Activated CD8-positive, alpha-beta memory T cell treated with anti-CD3 and anti-CD28 coated beads for 36 hours (primary cell): ENCODE results near the gene DKK3. TPM values are rescaled to one million over a fixed set of nuclear protein-coding genes. Genes with fewer than 3 reads are reported as not detected.

ENCODE experiments used
- CTCF ChIA-PET: fragments of 350-600 bp; sonication (Branson Sonifier 250); formaldehyde crosslinking; loops from one replicate; lab custom pipeline; 2021; ENCODE audit warnings: antibody characterized with exemption; lab: Charles Lee
- POLR2A ChIA-PET: fragments of 350-600 bp; sonication (Branson Sonifier 250); formaldehyde crosslinking; loops from one replicate; lab custom pipeline; 2021; ENCODE audit warnings: antibody characterized with exemption; lab: Charles Lee
- total RNA-seq, 2 experiments: library from RNA; stranded (reverse); gene quantifications; one replicate each; pipeline ENCODE4 v1.2.3, GENCODE V29; 2021

The DKK3 gene
- total RNA-seq, 2 experiments from 2014 or later = 0.17 to 0.23 TPM

DNA sequence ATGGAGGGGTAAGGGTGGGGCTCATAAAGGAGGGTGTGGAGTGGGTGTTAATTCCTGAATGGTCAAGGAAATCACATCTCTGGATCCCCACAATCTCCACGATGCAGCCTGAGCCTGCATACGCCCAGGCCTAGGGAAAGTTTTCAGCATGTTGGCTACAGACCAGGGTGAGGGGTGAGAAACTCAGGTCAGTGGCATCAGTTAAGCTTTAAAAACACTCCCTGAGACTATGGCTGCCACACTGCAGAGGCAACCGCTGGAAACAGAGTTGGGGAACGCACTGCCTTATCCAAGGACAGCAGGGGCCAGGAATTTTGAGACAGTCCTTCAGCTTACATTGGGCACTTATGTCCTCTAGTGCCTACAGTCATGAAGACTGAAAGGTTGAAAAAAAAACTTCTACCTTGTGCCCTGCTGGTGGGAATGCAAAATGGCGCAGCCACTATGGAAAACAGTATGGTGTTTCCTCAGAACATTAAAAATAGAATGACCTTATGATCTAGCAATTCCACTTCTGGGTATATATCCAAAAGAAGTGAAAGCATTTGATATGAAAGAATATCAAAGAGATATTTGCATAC, 19.7 kb downstream of the DKK3 start:
- POLR2A ChIA-PET = no interaction called here
- CTCF ChIA-PET = no interaction called here

DNA sequence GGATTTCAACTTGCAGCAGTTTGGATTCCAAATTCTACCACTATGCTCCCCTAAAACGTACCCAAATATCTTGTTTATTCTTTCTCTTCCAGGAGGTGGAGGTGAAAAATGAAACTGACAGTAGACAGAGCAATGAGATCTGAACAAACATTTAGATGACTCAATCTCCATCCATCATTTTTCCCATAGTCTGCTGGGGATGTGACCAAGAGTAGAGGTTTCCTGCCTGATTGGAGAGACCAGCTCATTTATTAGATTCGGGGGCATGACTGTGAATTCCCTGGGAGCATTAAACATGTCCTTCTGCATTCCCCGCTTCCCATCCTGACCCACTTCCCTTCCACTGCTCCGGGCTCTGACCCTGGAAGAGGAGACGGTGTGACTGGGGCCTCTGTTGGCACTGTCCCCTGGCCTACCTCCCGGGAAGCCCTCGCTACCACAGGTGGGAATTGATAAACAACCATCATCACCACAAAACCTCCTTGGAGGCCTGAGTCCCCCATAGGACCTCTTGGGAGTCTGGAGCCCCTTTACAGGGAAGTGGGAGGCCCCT, 20.3 kb downstream of the DKK3 start:
- ChIA-PET POLR2A (no interaction called here), CTCF (no interaction called here)

DNA sequence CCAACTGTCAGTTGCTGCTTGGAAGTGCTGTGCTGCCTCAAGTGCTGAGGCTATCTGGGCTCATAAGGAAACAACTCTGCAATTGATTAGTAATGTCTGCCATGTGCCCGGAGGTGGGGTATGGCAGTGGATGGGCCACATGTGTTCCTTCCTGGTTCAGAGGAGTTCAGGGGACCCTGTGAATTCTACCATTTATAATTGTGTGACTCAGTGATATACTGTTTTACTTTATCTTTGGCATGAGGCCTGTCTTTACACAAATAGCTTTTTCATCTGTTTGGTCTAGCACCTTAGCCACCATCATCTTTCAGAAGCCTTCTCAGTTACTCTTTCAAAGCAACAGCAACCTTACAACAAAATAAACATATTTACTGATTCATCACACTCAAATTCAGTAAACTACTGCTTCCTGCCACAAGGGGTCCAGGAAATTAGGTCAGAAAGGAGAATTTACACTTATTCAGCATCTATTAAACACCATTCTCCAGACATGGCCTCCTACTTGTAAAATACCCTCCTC, 20.9 kb downstream of the DKK3 start:
- POLR2A ChIA-PET = no interaction called here

DNA sequence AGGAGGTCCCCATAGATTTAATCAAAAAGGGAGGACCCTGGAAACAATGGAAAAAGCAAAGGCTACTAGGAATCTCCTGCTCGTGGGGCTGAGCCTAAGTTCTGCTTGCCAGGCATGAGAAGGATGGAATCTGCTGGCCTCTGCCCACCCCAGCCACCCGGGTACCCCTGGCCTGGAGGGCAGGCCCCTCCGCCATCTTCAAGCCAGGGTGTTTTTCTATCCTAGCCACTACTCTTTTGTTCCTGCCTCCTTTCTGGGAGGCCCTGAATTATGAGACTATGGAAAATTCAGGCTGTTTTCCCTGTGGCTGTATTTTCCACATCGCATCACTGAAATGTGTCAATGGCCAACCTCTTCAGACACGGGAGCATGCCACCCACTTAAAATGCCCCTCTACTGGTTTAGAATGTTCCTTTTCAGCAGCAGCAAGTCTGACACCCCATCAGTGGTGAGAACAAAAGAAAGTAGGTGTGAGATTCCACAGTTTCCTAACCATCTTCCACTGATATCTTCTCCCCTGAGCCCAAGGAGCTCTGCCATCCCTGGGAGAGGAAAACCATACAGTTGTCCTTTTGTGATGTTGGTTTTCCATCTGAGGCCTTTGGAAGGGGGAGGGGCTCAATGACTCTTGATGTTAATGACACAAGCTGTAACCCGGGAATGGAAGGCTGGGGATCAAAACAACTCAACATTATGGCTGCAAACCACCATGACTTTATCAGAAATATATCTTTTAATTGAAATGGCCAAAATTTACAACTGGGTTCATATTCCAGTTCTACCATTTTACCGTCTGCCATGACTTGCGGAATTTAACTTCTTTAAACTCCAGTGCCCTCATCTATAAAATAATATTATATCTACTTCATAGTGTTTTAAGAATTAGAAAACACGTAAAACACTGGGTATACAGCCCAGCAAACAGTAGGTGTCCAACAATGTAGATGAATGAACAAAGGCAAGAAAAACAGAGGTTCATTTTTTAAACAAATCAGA, 22.2 kb downstream of the DKK3 start:
- ChIA-PET POLR2A (no interaction called here), CTCF (no interaction called here)

More for the DNA sequence above, 20.9 kb downstream of the DKK3 start:
- CTCF ChIA-PET = no interaction called here

DNA sequence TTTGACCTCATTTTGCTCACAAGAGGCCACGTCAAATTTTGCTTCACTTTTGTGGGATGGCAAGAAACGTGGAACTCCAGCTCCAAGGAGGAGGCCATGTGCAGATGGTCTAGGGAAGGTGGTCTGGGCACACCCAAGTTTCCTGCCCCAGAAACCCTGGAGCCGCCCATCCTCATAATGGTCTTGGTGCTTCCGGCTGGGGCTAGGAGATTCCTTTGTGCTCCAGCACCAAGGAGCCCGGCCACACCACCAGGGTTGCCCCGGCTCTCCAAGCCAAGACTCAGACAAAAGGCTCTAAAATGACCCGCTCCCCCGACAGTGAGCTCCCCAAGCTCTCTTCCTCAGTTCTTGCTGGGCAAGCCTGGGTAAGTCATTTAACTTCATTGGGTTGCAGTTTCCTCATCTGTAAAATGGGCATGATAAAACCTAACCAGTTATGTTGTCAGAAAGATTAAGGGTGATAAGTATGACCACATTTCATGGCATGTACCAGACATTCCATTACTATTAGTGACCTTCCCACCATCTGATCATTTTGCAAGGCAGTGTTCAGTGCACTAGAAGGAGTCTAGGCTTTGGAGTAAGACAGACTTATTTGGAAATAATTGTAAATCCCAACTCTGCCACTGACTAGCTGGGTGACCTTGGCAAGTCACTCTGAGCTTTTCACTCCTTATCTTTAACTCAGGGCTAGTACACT, 23.3 kb downstream of the DKK3 start:
- POLR2A ChIA-PET = no interaction called here

DNA sequence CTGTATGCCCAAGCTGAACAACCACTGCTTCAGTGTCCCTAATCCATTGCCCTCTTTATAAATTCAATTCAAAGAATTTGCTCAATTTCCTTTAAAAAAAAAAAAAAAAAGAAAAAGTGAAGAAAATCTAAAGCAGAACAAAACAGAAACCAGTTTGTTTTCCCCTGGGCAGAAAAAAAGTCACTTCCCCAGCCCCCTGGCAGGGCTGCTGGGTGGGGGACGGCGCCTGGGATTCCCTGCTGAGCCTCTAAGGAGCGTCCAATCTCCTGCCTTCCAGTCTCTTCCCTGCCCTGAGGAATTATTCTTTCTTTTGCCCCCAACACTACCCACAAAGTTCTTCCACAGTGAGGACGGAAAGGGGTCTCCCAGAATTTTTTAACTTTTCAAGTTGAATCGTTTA, 23.9 kb downstream of the DKK3 start:
- CTCF ChIA-PET = no interaction called here
- POLR2A ChIA-PET = no interaction called here

More for the DNA sequence above, 23.3 kb downstream of the DKK3 start:
- CTCF ChIA-PET = no interaction called here

DNA sequence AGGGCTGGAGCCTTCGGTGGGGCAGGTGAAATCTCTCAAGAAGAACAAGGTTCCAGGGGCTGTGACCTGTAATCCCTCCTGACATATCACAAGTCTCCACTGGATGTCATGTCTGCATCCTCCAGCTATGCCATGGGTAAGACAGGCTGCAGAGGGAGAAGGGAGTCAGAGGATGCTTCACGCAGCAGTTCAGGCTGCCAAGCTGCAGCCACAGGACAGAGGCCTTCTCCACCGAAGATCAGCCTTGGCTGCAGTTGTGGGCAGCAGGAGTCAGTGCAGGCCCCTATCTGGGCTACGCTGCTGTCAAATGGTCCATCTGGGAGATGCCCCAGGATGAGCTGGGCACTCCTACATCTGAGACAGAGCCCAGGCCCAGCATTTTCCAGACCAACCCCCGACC, 25.0 kb downstream of the DKK3 start:
- ChIA-PET POLR2A (no interaction called here), CTCF (no interaction called here)

DNA sequence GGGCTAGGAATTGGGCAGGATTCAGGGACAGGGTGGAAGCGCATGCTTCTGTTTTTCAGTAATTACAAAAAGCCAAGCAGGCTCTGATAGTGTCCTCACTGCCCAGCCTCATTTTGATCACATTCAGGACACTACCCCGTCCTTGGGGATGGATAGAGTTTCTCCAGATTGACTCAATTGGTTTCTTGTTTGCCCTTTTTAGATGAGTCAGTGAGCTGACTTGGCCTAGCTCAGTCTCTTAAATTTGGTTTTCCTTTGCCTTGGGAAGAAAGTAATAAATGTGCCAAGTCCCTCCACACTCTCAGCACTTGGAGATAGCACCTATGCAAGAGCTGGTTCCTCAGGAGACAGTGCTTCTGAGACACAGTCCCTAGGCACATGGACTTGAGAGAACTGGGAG, 25.5 kb downstream of the DKK3 start:
- POLR2A ChIA-PET = no interaction called here
- CTCF ChIA-PET = no interaction called here

DNA sequence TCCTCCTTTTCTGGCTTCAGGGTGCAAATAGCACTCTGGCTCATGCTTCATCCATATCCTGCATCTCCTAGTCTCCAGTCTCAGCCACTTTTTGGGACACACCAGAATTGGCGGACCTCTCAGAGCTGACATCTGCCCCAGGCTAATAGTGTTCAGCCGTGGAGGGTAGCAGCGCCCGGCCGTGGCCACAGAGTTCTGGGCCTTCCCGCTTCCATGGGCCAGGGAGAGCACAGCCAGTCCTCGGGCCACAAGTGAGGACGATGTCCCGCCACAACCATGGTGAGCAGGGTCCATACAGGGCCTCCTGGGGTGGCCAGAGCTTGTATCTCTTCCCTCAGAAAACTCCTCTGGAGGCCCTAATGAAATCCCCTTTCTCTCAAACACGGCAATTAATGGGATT, 26.0 kb downstream of the DKK3 start:
- ChIA-PET POLR2A (no interaction called here), CTCF (no interaction called here)

DNA sequence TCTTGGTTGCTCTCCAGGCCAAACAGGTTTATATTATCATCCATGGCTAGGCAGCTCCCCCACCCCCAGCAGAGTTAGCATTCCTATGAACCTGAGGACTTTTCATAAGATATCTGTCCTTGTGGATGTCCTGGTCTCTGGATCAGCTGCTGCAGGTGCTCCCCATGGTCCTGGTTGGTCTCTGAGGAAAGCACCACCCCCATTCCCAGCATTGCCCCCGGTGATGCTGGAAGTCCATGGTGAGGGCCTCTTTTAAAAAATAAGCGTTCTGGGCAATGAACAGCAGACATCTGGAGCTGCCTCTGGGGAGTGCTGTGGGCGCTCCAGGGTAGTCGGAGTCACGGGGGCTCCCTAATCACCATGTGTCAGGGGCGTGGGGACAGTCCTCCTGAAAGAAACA, 26.6 kb downstream of the DKK3 start:
- ChIA-PET CTCF (no interaction called here), POLR2A (no interaction called here)

DNA sequence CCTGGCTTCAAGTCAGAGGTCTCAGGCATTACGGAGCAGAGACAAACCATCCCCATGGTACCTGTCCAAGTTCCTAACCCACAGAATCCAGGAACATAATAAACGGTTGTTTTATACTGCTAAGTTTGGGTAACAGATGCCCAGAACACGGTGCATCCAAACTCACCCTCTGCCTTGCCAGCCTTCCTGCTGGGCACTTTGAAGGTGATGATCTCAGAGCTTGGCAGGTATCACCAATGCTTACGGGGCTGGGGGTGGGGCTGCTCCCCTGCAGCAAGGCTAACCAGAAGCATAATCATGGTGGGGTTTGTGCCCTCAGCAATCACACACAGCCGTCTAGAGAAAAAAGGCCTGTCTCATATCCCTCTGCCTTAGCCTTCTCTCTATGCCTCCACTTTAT, 27.1 kb downstream of the DKK3 start:
- ChIA-PET CTCF (no interaction called here), POLR2A (no interaction called here)

DNA sequence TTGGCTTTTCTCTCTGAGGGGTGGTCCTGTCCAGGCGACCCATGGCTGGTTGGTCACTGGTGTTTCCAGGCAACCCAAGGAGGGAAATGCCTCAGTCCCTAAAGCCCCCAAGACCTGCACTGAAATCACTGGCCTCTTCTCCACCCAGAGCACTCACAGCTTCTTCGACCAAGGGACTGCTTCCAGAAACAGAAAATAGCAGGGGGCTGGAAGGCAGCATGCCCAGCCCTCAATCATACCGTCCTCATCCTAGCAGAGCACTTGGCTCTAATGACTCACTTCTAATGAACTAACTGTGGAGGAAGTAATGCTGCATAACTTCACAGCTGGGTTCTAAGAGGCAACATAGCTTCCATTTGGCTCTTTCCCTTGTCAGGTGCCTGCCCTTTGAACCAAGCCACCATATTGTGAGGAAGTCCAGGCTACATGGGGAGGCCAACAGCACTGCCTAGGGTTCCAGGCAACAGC, 27.6 kb downstream of the DKK3 start:
- ChIA-PET CTCF (no interaction called here), POLR2A (no interaction called here)

DNA sequence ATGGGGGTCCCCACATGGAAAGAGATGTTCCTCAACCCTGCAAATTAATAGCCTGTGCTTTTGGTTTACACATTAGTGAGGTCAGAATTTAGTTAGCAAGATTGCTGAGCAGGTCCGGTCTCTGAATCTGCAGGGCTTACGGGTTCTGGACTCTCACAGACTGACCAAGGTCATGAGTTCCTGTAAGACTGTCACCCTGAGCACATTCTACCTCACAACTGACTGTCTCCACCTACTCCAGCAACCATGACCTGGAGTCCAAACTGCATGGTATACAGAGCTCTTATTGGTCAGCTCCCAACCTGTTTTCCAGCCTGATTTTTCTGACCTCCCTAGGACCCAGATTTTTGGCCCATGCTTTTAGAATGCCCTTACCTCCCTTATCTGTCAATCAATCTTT, 28.2 kb downstream of the DKK3 start:
- ChIA-PET CTCF (no interaction called here), POLR2A (no interaction called here)

DNA sequence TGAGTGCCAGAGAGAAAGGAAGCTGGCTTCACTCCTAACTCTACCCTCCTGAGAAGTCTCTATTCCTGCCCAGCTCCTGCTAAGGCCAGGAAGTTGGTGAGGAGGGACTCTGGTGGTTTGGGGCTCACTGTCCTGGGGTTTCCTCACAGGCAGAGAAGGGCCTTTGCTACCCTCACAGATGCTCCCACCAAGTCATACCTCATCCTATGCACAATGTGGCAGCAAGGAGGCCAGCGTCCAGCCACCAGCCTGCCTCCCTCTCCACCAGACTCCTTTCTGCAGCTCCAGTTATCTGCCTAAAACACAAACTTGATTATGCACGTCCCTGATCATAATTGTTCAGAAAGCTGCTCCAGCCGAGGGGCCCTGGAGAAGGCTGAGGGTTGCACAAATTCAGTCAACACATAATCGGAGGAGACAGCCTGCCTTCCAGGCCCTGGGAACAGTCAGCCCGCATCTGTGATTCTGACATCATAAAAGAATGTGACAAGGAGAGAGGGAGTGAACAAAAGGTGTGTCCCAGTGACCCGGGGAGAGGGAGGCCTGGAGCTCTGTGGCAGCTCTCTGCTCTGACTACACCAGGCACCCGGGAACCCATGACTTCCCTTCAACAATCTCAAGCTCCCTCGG, 28.8 kb downstream of the DKK3 start:
- ChIA-PET CTCF (no interaction called here), POLR2A (no interaction called here)

DNA sequence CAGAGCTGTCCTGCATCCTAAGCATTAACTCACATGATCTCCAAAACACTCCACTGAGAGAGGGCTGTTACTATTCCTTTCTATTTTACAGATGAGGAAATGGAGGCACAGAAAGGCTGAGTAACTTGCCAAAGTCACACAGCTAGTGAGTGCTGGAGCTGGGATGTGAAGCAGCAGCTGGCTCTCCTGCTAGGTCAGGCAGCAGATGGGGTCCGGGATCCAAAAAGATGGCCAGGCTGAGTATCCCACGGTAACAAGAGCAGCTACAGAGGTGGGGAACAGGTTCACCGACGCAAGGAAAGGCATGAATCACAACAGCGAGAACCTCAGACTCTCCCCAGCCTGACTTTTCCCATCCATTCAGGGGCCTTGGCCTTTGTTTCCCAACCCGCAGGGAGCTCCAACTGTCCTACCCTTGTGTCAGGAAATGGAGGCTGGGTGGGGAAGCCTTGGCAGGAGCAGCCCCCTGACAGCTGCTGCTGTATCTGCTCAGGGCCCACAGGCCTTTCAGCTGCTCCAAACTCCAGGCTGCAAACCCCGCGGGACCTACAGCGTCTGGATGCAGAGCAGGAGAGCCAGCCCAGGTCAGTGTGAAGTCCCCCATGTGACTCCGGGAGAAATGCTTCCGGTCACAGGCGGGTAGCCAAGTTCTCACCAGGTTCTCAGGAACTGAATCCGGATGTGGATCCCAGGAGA, 29.5 kb downstream of the DKK3 start:
- ChIA-PET CTCF (interaction anchor here (1.9 kb wide), 1 partner anchor 12 kb away, joined by 4 read pairs; no protein-coding TSS in a partner anchor), POLR2A (no interaction called here)

DNA sequence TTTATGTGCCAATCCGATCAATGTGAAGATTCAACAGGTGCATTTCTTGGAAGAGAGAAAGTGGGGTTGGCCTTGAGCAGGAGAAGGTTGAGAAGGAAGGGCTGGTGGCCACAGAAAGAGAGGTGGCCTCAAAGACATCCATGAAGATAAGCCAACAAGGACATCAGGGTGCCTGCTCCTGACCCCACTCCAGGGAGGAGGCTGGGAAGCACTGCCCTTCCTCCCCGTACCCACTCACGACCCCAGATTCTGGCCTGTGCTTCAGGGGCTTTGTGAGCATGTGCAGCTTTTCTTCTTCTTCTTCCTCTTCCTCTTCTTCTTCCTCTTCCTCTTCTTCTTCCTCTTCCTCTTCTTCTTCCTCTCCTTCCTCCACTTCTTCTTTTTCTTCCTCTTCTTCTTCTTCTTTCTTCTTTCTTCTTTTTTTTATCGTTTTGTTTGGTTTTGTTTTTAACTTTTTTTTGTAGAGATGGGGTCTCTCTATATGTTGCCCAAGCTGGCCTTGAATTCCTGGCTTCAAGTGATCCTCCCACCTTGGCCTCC, 30.3 kb downstream of the DKK3 start:
- ChIA-PET CTCF (interaction anchor here (1.9 kb wide), 1 partner anchor 11 kb away, joined by 4 read pairs; no protein-coding TSS in a partner anchor), POLR2A (no interaction called here)

DNA sequence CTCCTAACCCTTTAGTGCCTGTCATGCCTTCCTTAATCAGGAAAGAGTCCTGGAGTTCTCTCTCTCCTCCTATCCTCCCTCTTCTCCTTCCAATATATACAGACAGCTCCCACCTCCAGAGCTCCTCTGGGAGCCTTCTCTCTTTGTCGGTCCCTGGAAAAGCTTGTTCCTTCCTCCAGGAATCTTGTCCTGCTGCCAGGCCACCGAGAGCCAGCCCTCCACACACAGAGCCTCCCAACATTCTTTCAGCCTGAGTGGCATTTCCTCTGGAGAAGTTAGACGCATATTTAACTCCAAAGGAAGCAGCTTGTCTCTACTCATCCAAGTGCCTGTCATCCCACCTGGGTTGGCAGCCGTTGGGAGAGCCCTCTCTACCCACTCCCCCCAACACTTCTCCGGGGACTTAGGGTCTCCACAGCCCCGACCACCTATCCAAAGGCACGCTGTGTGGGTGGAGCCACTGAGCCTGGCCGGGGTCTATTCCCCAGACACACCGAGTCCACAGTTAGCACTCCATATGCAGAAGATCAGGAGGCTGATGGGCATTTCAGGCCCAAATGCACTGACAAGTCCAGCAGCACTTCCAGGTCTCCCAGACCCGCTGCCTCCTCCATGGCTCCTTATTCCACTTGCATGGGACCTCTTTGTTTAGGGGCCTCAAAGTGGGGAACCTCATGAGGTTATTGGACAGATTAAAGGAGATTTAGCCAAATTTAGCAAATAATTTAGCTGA, 31.1 kb downstream of the DKK3 start:
- CTCF ChIA-PET = interaction anchor here (1.9 kb wide), 1 partner anchor 11 kb away, joined by 4 read pairs; no protein-coding TSS in a partner anchor
- POLR2A ChIA-PET = no interaction called here
